KMS-11 (cell line): ENCODE measurements around the gene HINFP.
"Not testable (repeated sequence)": the region's sequence is repeated elsewhere in the genome, so short reads cannot be mapped to it uniquely, and the experiment has no call there.

Experiments
- H2AFZ ChIP-seq: fragments of 200-600 bp; sonication (generic); 2 replicates; pipeline ENCODE4 v1.6.1; 2016; ENCODE audit warnings: antibody characterized with exemption, mixed run types, low read depth
- H3K27ac ChIP-seq: fragments of 200-600 bp; sonication (generic); 2 replicates; pipeline ENCODE4 v1.6.1; 2016; ENCODE audit warnings: mild to moderate bottlenecking, mixed run types
- H3K27me3 ChIP-seq: fragments of 200-600 bp; sonication (generic); 2 replicates; pipeline ENCODE4 v1.6.1; 2017; ENCODE audit warnings: mild to moderate bottlenecking, low read depth, mixed run types, moderate library complexity; ENCODE audit not compliant: insufficient read depth
- H3K36me3 ChIP-seq: fragments of 200-600 bp; sonication (generic); 2 replicates; pipeline ENCODE4 v1.6.1; 2017; ENCODE audit warnings: mild to moderate bottlenecking, mixed run types; ENCODE audit not compliant: insufficient read depth
- H3K4me1 ChIP-seq: fragments of 200-600 bp; sonication (generic); 2 replicates; pipeline ENCODE4 v1.6.1; 2016; ENCODE audit warnings: mild to moderate bottlenecking, low read depth, mixed run types; ENCODE audit not compliant: poor library complexity, severe bottlenecking
- H3K4me2 ChIP-seq: fragments of 200-600 bp; sonication (generic); 2 replicates; pipeline ENCODE4 v1.7.0; 2016; ENCODE audit warnings: mild to moderate bottlenecking, mixed run types
- H3K4me3 ChIP-seq: fragments of 200-600 bp; sonication (generic); IDR thresholded peaks from 2 replicates; pipeline ENCODE4 v1.6.1; 2017; ENCODE audit warnings: low read depth, low read length, mixed read lengths; ENCODE audit not compliant: insufficient read depth
- H3K79me2 ChIP-seq: fragments of 200-600 bp; sonication (generic); 2 replicates; pipeline ENCODE4 v1.6.1; 2016; ENCODE audit warnings: low read depth, mixed run types; ENCODE audit not compliant: insufficient read depth
- H3K9ac ChIP-seq: fragments of 200-600 bp; sonication (generic); 2 replicates; pipeline ENCODE4 v1.6.1; 2016; ENCODE audit warnings: mild to moderate bottlenecking, mixed run types
- H4K20me1 ChIP-seq: fragments of 200-600 bp; sonication (generic); 2 replicates; pipeline ENCODE4 v1.6.1; 2016; ENCODE audit warnings: mild to moderate bottlenecking, mixed run types; ENCODE audit not compliant: insufficient read depth
- TF ChIP-seq, protein P1 (sequence below): fragments of 200-600 bp; sonication (generic); conservative IDR thresholded peaks from 2 replicates; pipeline ENCODE4 v1.6.1; 2017; ENCODE audit warnings: low read depth, mild to moderate bottlenecking, antibody characterized with exemption, low read length, moderate library complexity, mixed read lengths

The HINFP gene

GRCh38 chr11:119179983-119180382, 58.6 kb downstream of the HINFP start:
- Histone ChIP-seq H2AFZ (no peak overlapping the region), H3K4me3 (no peak overlapping the region), H3K36me3 (no peaks in the 10 kb centered on the region), H3K4me2 (no peak overlapping the region), H3K79me2 (no peaks in the 10 kb centered on the region), H4K20me1 (no peaks in the 10 kb centered on the region), H3K9ac (no peak overlapping the region), H3K4me1 (no peaks in the 10 kb centered on the region), H3K27me3 (no peaks in the 10 kb centered on the region), H3K27ac (no peak overlapping the region)
- TF ChIP-seq, protein P1, sequence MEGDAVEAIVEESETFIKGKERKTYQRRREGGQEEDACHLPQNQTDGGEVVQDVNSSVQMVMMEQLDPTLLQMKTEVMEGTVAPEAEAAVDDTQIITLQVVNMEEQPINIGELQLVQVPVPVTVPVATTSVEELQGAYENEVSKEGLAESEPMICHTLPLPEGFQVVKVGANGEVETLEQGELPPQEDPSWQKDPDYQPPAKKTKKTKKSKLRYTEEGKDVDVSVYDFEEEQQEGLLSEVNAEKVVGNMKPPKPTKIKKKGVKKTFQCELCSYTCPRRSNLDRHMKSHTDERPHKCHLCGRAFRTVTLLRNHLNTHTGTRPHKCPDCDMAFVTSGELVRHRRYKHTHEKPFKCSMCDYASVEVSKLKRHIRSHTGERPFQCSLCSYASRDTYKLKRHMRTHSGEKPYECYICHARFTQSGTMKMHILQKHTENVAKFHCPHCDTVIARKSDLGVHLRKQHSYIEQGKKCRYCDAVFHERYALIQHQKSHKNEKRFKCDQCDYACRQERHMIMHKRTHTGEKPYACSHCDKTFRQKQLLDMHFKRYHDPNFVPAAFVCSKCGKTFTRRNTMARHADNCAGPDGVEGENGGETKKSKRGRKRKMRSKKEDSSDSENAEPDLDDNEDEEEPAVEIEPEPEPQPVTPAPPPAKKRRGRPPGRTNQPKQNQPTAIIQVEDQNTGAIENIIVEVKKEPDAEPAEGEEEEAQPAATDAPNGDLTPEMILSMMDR: no peak

- H2AFZ ChIP-seq: no peak overlapping the region
- H3K79me2 ChIP-seq: no peaks in the 10 kb centered on the region
- H4K20me1 ChIP-seq: no peaks in the 10 kb centered on the region
- 0 out of 2 replicates have a peak, but pooled peaks cover 1% of the 10 kb centered on the region for H3K27me3 ChIP-seq
- H3K9ac ChIP-seq: no peak overlapping the region
- no peaks in the 10 kb centered on the region for H3K4me1 ChIP-seq
- no peak overlapping the region for H3K4me2 ChIP-seq
- H3K4me3 ChIP-seq: no peak overlapping the region
- H3K27ac ChIP-seq: no peak overlapping the region
- TF ChIP-seq, protein P1: no peak
- no peaks in the 10 kb centered on the region for H3K36me3 ChIP-seq
Observed at GRCh38 chr11:119180729-119181676, 59.6 kb downstream of the HINFP start.

DNA sequence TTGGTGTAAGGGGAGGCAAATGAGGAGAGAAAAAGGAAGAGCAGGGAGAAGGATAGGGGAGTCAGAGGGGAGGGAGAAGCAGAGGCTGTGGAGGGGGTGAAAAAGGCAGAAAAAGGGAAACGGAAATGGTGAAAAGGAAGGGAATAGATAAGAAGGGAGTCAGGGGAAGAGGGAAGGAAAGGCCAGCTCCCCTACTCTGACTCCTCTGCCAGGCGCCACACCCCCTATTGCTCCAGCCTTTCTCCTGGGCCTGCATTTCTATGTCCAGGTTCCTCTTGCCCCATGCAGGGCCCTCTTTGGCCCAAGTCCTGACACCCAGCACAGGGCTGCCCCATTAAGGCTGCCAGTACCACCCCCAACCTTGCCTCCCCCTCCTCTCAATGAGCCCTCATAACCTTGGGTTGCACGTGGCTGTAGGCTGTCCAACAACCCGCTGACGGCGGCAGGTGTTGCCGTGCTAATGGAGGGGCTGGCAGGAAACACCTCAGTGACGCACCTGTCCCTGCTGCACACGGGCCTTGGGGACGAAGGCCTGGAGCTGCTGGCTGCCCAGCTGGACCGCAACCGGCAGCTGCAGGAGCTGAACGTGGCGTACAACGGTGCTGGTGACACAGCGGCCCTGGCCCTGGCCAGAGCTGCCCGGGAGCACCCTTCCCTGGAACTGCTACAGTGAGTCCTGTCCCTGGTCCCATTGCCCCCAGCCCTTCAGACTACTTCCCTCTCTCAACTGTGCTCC, 60.5 kb downstream of the HINFP start:
- H3K9ac ChIP-seq: no peak overlapping the region
- TF ChIP-seq, protein P1: no peak

DNA sequence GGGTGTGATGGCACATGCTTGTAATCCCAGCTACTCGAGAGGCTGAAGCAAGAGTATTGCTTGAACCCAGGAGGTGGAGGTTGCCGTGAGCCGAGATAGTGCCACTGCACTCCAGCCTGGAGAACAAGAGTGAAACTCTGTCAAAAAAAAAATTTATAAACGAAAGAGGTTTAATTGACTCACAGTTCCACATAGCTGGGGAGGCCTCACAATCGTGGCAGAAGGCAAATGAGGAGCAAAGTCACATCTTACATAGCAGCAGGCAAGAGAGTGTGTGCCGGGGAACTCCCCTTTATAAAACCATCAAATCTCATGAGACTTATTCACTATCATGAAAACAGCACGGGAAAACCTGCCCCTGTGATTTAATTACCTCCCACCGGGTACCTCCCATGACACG, 63.0 kb downstream of the HINFP start:
- H3K9ac ChIP-seq, H4K20me1 ChIP-seq, H2AFZ ChIP-seq, H3K36me3 ChIP-seq, H3K4me3 ChIP-seq, H3K79me2 ChIP-seq, H3K27me3 ChIP-seq, H3K4me1 ChIP-seq, H3K4me2 ChIP-seq, H3K27ac ChIP-seq: not testable (repeated sequence)

More for the DNA sequence above, 60.5 kb downstream of the HINFP start:
- H3K36me3 ChIP-seq: no peaks in the 10 kb centered on the region
- H3K4me1 ChIP-seq: no peaks in the 10 kb centered on the region
- no peaks in the 10 kb centered on the region for H4K20me1 ChIP-seq
- no peak overlapping the region for H3K4me2 ChIP-seq
- H3K79me2 ChIP-seq: no peaks in the 10 kb centered on the region
- peaks cover 3% of the 10 kb centered on the region; the same call in 1 of the 2 replicates for H3K27me3 ChIP-seq
- H3K4me3 ChIP-seq: no peak overlapping the region
- no peak overlapping the region for H3K27ac ChIP-seq
- H2AFZ ChIP-seq: no peak overlapping the region
